ENCODE data around the gene OSR1.
A peak's percentile ranks its signal among the peaks of the same experiment; 100 is the strongest.

DNA sequence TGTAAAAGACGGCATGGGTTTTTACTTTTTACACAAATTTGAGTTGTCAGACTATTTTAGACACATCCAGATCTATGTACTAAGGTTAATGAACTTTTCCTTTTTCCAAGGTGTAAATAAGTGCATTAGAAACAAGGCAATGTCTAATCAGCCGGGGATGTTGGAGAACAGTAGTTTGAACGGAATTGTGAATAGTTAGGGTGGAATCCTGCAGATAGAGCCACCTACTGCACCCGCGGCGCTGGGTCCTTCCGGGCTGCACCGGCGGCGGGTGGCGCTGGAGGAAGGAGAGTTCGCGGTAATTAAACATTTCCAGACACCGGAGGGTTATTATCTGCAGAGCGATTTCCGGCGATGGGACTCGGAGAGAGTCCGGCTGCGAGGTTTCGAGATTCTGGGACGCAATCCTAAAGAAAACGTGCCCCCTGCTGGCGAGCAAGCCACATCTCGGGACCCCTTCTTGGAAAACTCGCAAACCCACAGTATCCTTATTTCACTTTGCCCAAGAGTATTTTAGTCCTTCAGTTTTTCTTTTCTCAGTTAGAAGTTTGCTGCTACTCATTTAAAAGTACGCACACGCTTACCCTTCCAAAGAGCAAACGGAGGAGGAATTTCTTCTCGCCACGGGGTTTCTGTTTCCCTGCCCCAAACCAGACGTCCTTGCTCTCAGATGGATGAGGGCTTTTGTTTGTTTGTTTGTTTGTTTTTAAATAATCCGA is 4.5 kb upstream of the OSR1 start:
- TF ChIP-seq POLR2A (IDR thresholded peaks at IDR 0.05) (no peak), POLR2AphosphoS5 (IDR thresholded peaks at IDR 0.05) (peak; percentile 10 to 57 (median 51))
- TF ChIP-seq, protein P1, sequence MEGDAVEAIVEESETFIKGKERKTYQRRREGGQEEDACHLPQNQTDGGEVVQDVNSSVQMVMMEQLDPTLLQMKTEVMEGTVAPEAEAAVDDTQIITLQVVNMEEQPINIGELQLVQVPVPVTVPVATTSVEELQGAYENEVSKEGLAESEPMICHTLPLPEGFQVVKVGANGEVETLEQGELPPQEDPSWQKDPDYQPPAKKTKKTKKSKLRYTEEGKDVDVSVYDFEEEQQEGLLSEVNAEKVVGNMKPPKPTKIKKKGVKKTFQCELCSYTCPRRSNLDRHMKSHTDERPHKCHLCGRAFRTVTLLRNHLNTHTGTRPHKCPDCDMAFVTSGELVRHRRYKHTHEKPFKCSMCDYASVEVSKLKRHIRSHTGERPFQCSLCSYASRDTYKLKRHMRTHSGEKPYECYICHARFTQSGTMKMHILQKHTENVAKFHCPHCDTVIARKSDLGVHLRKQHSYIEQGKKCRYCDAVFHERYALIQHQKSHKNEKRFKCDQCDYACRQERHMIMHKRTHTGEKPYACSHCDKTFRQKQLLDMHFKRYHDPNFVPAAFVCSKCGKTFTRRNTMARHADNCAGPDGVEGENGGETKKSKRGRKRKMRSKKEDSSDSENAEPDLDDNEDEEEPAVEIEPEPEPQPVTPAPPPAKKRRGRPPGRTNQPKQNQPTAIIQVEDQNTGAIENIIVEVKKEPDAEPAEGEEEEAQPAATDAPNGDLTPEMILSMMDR (IDR thresholded peaks at IDR 0.05 in 8 of 11, conservative IDR thresholded peaks at IDR 0.05 in 3 of 11) = peak; percentile 22 to 81 (median 64)

All from spleen (tissue), 7 donors.